ENCODE results near the gene UBN1. TPM values are rescaled to one million over a fixed set of nuclear protein-coding genes. Genes with fewer than 3 reads are reported as not detected.

The UBN1 gene
- total RNA-seq, 1 experiment from 2014 or later: 21.4 TPM

DNA sequence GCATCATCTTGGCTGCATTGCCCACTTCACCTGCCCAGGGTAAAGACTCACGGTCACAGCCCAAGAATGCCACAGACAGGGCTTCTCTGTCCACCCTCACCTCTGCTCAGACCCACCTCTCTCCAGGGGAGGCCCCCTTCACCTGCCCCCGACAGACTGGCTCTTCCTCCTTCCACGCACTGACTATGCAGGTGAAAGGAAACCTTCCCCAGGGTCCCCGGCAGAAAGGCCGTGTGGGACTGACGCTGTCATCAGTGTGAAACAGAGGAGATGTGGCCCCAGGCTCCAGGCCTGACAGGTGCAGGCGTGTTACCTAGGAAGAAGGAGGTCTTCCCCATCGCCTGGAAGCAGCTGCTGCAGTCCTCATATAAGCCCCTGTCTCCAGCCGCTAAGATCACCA, 35.5 kb upstream of the UBN1 start:
- no peaks in the 10 kb centered on the region for H3K79me2 ChIP-seq (ENCODE audit: low read length)
- peaks cover 4% of the 10 kb centered on the region for H3K36me3 ChIP-seq (ENCODE audit: low read depth, low read length)
- H3K9ac ChIP-seq (ENCODE audit: low read length): no peak overlapping the region
- no peak overlapping the region for H3K4me2 ChIP-seq (ENCODE audit: low read length)
- H3K4me1 ChIP-seq (ENCODE audit: insufficient read depth, low read length): no peaks in the 10 kb centered on the region
- no peaks in the 10 kb centered on the region for H3K27me3 ChIP-seq (ENCODE audit: low read length)
- no peaks in the 10 kb centered on the region for H3K9me2 ChIP-seq (replicated peaks; ENCODE audit: low read length)
- CTCF ChIA-PET: no interaction called here
- TF ChIP-seq, protein P1, sequence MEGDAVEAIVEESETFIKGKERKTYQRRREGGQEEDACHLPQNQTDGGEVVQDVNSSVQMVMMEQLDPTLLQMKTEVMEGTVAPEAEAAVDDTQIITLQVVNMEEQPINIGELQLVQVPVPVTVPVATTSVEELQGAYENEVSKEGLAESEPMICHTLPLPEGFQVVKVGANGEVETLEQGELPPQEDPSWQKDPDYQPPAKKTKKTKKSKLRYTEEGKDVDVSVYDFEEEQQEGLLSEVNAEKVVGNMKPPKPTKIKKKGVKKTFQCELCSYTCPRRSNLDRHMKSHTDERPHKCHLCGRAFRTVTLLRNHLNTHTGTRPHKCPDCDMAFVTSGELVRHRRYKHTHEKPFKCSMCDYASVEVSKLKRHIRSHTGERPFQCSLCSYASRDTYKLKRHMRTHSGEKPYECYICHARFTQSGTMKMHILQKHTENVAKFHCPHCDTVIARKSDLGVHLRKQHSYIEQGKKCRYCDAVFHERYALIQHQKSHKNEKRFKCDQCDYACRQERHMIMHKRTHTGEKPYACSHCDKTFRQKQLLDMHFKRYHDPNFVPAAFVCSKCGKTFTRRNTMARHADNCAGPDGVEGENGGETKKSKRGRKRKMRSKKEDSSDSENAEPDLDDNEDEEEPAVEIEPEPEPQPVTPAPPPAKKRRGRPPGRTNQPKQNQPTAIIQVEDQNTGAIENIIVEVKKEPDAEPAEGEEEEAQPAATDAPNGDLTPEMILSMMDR (conservative IDR thresholded peaks at IDR 0.05; ENCODE audit: low read depth, low read length): no peak
- no peak for TF ChIP-seq EZH2 (IDR thresholded peaks at IDR 0.05; ENCODE audit: low read length, unreplicated experiment)
- no peak for TF ChIP-seq EZH2phosphoT487 (IDR thresholded peaks at IDR 0.05; ENCODE audit: borderline replicate concordance, low read length)
- H2AFZ ChIP-seq (ENCODE audit: low read length): no peak overlapping the region
- ATAC-seq (no peak), DNase-seq (no peak)
- H3K27ac ChIP-seq (ENCODE audit: low read length): no peak overlapping the region
- POLR2A ChIA-PET (ENCODE audit: unreplicated experiment): no interaction called here
- intact Hi-C loops (cut with micrococcal nuclease): no loop called here
- BruUV-seq (replicated peaks): no TSS peak
- no peaks in the 10 kb centered on the region for H3K9me3 ChIP-seq (ENCODE audit: low read length)
- no peaks in the 10 kb centered on the region for H4K20me1 ChIP-seq (ENCODE audit: low read length)
- no peak overlapping the region for H3K4me3 ChIP-seq (ENCODE audit: low read length)
- H3F3A ChIP-seq (ENCODE audit: low read length, unreplicated experiment): no peaks in the 10 kb centered on the region

DNA sequence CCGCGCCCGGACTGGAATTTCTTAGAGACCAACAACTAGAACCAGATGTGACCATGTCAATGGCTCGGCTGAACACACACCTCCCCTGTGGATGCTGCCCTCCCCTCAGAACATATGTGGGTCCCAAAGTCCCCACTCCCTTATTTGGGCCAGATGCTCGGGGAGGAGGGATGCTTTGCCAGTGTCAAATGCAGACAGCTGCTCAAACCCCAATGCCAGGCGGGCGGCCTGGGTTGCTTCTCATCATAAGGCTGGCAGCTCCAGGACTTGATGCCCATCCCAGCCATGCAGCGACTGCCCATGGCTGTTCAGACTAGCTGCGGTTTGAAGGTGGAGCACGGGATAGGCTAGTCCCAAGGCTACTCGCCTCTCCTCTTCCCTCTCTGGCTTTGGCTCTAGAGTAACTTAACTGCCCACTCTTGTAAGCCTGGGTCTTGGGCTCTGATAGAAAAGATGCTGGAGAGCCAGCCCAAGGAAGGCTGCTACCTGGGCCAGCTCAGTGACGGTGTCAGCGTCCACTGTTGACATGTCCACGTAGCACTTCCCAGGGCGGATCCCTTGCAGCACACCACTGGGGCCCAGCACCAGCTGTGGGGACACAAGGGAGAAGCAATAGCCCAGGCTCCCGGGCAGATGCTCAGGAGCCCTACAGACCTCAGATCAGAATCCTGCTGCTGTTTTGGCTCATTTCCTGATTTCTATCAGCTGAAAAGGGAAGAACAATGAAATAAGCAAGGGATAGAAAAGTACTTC, 33.9 kb upstream of the UBN1 start:
- H3K9me2 ChIP-seq (replicated peaks; ENCODE audit: low read length): no peaks in the 10 kb centered on the region
- H3K4me3 ChIP-seq (ENCODE audit: low read length): no peak overlapping the region
- H2AFZ ChIP-seq (ENCODE audit: low read length): no peak overlapping the region
- CTCF ChIA-PET: no interaction called here
- ATAC-seq (no peak), DNase-seq (no peak)
- H3F3A ChIP-seq (ENCODE audit: low read length, unreplicated experiment): no peaks in the 10 kb centered on the region
- no peaks in the 10 kb centered on the region for H4K20me1 ChIP-seq (ENCODE audit: low read length)
- H3K27ac ChIP-seq (ENCODE audit: low read length): no peak overlapping the region
- no peaks in the 10 kb centered on the region for H3K4me1 ChIP-seq (ENCODE audit: insufficient read depth, low read length)
- H3K27me3 ChIP-seq (ENCODE audit: low read length): no peaks in the 10 kb centered on the region
- POLR2A ChIA-PET (ENCODE audit: unreplicated experiment): no interaction called here
- intact Hi-C loops (cut with micrococcal nuclease): no loop called here
- no peak overlapping the region for H3K4me2 ChIP-seq (ENCODE audit: low read length)
- H3K9ac ChIP-seq (ENCODE audit: low read length): no peak overlapping the region
- TF ChIP-seq EZH2phosphoT487 (IDR thresholded peaks at IDR 0.05; ENCODE audit: borderline replicate concordance, low read length) (no peak), EZH2 (IDR thresholded peaks at IDR 0.05; ENCODE audit: low read length, unreplicated experiment) (no peak)
- TF ChIP-seq, protein P1 (conservative IDR thresholded peaks at IDR 0.05; ENCODE audit: low read depth, low read length): no peak
- BruUV-seq (replicated peaks): no TSS peak
- H3K36me3 ChIP-seq (ENCODE audit: low read depth, low read length): peaks cover 2% of the 10 kb centered on the region
- H3K79me2 ChIP-seq (ENCODE audit: low read length): no peaks in the 10 kb centered on the region
- no peaks in the 10 kb centered on the region for H3K9me3 ChIP-seq (ENCODE audit: low read length)

DNA sequence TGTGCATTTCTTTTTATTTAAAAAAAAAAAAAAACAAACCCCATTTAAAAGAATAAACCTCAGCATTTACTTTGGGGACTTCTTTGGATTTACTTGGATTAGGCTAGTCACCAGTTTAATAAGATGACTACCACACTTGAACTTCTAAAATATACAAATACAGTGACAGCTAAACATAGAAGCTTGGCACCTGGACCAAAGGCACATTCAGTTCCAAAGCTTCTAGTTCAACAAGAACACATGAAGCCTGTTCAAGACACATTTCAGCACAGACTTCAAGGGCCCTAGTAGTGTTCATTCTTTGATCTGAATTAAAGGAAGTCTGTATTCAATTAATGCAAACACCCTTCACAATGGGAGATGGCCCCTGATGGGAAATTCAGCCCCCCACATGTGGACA, 33.2 kb upstream of the UBN1 start:
- H3K4me2 ChIP-seq (ENCODE audit: low read length): no peak overlapping the region
- ChIA-PET CTCF (no interaction called here), POLR2A (ENCODE audit: unreplicated experiment) (no interaction called here)
- H3K4me3 ChIP-seq (ENCODE audit: low read length): no peak overlapping the region
- H3F3A ChIP-seq (ENCODE audit: low read length, unreplicated experiment): no peaks in the 10 kb centered on the region
- H3K9me3 ChIP-seq (ENCODE audit: low read length): no peaks in the 10 kb centered on the region
- H3K27ac ChIP-seq (ENCODE audit: low read length): no peak overlapping the region
- ATAC-seq (no peak), DNase-seq (no peak)
- no peaks in the 10 kb centered on the region for H3K9me2 ChIP-seq (replicated peaks; ENCODE audit: low read length)
- TF ChIP-seq EZH2 (IDR thresholded peaks at IDR 0.05; ENCODE audit: low read length, unreplicated experiment): no peak
- no peak for TF ChIP-seq EZH2phosphoT487 (IDR thresholded peaks at IDR 0.05; ENCODE audit: borderline replicate concordance, low read length)
- TF ChIP-seq, protein P1 (conservative IDR thresholded peaks at IDR 0.05; ENCODE audit: low read depth, low read length): no peak
- no peaks in the 10 kb centered on the region for H3K79me2 ChIP-seq (ENCODE audit: low read length)
- no peaks in the 10 kb centered on the region for H4K20me1 ChIP-seq (ENCODE audit: low read length)
- H3K27me3 ChIP-seq (ENCODE audit: low read length): no peaks in the 10 kb centered on the region
- intact Hi-C loops (cut with micrococcal nuclease): no loop called here
- peaks cover 2% of the 10 kb centered on the region for H3K36me3 ChIP-seq (ENCODE audit: low read depth, low read length)
- no peak overlapping the region for H2AFZ ChIP-seq (ENCODE audit: low read length)
- no peak overlapping the region for H3K9ac ChIP-seq (ENCODE audit: low read length)
- H3K4me1 ChIP-seq (ENCODE audit: insufficient read depth, low read length): no peaks in the 10 kb centered on the region
- no TSS peak for BruUV-seq (replicated peaks)

All from PC-3 (cell line).